PC-9 (cell line): ENCODE results near the gene ACP6. TPM values are rescaled to one million over a fixed set of nuclear protein-coding genes. Genes with fewer than 3 reads are reported as not detected.
A peak's percentile ranks its signal among the peaks of the same experiment; 100 is the strongest.

Experiments used
- BruUV-seq: library from RNA; stranded (reverse); fragments of 400-500 nt; replicated peaks from 2 replicates; lab custom pipeline; 2021; lab: Mats Ljungman, UMichigan
- CTCF ChIA-PET: fragments of 300-600 bp; sonication (Branson Sonifier 250); formaldehyde crosslinking; loops from one replicate; lab custom pipeline; 2022; ENCODE audit warnings: antibody characterized with exemption; lab: Charles Lee
- POLR2A ChIA-PET: fragments of 300-600 bp; sonication (Branson Sonifier 250); formaldehyde crosslinking; loops from one replicate; lab custom pipeline; 2022; ENCODE audit warnings: antibody characterized with exemption; ENCODE audit not compliant: unreplicated experiment; lab: Charles Lee
- DNase-seq, 2 experiments: peaks; one replicate each; pipeline versions ENCODE4 v3.0.0 to v3.0.0-alpha.2; 2015 to 2022; ENCODE audit warnings: mixed read lengths in 1 of 2
- H2AFZ ChIP-seq: fragments of 200-600 bp; sonication (generic); 2 replicates; pipeline ENCODE4 v1.8.1; 2017; ENCODE audit warnings: antibody characterized with exemption
- H3F3A ChIP-seq: fragments of 200-600 bp; sonication (generic); 2 replicates; pipeline ENCODE4 v1.8.1; 2017; ENCODE audit warnings: antibody characterized with exemption, mild to moderate bottlenecking, low read depth; ENCODE audit not compliant: insufficient read depth
- H3K27ac ChIP-seq: fragments of 200-600 bp; sonication (generic); 2 replicates; pipeline ENCODE4 v1.6.1; 2016; ENCODE audit warnings: mixed run types
- H3K27me3 ChIP-seq: fragments of 200-600 bp; sonication (generic); 2 replicates; pipeline ENCODE4 v1.6.1; 2016; ENCODE audit warnings: low read depth, mixed run types; ENCODE audit not compliant: insufficient read depth
- H3K36me3 ChIP-seq: fragments of 200-600 bp; sonication (generic); 2 replicates; pipeline ENCODE4 v1.6.1; 2016; ENCODE audit warnings: low read depth, mixed run types
- H3K4me1 ChIP-seq: fragments of 200-600 bp; sonication (generic); replicated peaks from 2 replicates; pipeline ENCODE4 v1.6.1; 2016; ENCODE audit warnings: mixed run types; ENCODE audit not compliant: insufficient read depth
- H3K4me2 ChIP-seq: fragments of 200-600 bp; sonication (generic); 2 replicates; pipeline ENCODE4 v1.6.1; 2017; ENCODE audit warnings: mixed run types
- H3K4me3 ChIP-seq: fragments of 200-600 bp; sonication (generic); 2 replicates; pipeline ENCODE4 v1.6.1; 2016; ENCODE audit warnings: mixed run types
- H3K79me2 ChIP-seq: fragments of 200-600 bp; sonication (generic); 2 replicates; pipeline ENCODE4 v1.6.1; 2017; ENCODE audit warnings: low read depth, mixed run types
- H3K9me2 ChIP-seq: fragments of 200-600 bp; sonication (generic); 2 replicates; pipeline ENCODE4 v1.8.1; 2017; ENCODE audit warnings: mild to moderate bottlenecking; ENCODE audit not compliant: insufficient read depth
- H3K9me3 ChIP-seq: fragments of 200-600 bp; sonication (generic); 2 replicates; pipeline ENCODE4 v1.8.1; 2016; ENCODE audit warnings: low read depth; ENCODE audit not compliant: insufficient read depth
- H4K20me1 ChIP-seq: fragments of 200-600 bp; sonication (generic); 2 replicates; pipeline ENCODE4 v1.8.1; 2017; ENCODE audit not compliant: insufficient read depth
- EZH2 ChIP-seq: fragments of 200-600 bp; sonication (generic); IDR thresholded peaks from 2 replicates; pipeline ENCODE4 v1.8.0; 2017; ENCODE audit warnings: antibody characterized with exemption, low read depth
- intact Hi-C: fragments of 100-400 bp; cut with micrococcal nuclease; formaldehyde crosslinking; loops from one replicate; pipeline ENCODE4 v1.10.0; 2022; ENCODE audit not compliant: unreplicated experiment
- total RNA-seq: library from RNA; stranded (reverse); gene quantifications from 2 replicates; pipeline ENCODE4 v1.2.3, GENCODE V29; 2021
- TF ChIP-seq, protein P1 (sequence below): fragments of 200-600 bp; sonication (generic); conservative IDR thresholded peaks from 2 replicates; pipeline ENCODE4 v1.6.1; 2017; ENCODE audit warnings: mixed run types, antibody characterized with exemption, mild to moderate bottlenecking, moderate library complexity

ACP6 gene
- total RNA-seq, 1 experiment from 2014 or later, result 71.4 TPM

DNA sequence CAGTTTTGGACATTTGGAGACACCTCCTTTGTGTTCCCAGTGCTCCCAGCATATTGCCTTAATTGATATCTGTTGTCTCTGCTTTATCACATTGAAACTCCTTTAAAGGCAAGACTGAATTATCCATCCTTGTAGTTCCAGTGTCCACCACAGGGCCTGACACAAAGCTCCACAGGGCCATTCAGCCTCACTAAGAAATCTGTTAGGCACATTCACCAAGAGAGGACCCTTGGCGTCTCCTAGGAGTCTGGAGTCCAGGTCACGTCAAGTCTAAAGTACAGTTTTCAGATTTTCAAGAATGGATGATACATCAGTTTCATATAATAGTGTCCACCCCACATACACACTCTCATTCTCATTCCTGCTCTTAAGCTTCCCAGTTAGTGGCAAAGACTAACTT, 4.8 kb downstream of the ACP6 start:
- no TSS peak for BruUV-seq
- Histone ChIP-seq H3K4me2 (peak overlapping the region; percentile 95; the same call in 1 of the 2 replicates), H2AFZ (no peak overlapping the region), H3K27ac (no peak overlapping the region), H3K79me2 (peaks cover 95% of the 10 kb centered on the region), H4K20me1 (no peaks in the 10 kb centered on the region), H3K36me3 (peaks cover 45% of the 10 kb centered on the region), H3K4me3 (0 out of 2 replicates have a peak overlapping the region, but pooled peaks have one; percentile 17), H3F3A (peaks cover 8% of the 10 kb centered on the region; the same call in 1 of the 2 replicates), H3K27me3 (no peaks in the 10 kb centered on the region), H3K9me2 (no peaks in the 10 kb centered on the region), H3K9me3 (no peaks in the 10 kb centered on the region), H3K4me1 (peaks cover 37% of the 10 kb centered on the region)
- CTCF ChIA-PET, result no interaction called here
- intact Hi-C loops, result loop anchor here (5.0 kb wide), 1 partner anchor 92 kb away; no protein-coding TSS in a partner anchor
- TF ChIP-seq EZH2, result no peak
- TF ChIP-seq, protein P1, sequence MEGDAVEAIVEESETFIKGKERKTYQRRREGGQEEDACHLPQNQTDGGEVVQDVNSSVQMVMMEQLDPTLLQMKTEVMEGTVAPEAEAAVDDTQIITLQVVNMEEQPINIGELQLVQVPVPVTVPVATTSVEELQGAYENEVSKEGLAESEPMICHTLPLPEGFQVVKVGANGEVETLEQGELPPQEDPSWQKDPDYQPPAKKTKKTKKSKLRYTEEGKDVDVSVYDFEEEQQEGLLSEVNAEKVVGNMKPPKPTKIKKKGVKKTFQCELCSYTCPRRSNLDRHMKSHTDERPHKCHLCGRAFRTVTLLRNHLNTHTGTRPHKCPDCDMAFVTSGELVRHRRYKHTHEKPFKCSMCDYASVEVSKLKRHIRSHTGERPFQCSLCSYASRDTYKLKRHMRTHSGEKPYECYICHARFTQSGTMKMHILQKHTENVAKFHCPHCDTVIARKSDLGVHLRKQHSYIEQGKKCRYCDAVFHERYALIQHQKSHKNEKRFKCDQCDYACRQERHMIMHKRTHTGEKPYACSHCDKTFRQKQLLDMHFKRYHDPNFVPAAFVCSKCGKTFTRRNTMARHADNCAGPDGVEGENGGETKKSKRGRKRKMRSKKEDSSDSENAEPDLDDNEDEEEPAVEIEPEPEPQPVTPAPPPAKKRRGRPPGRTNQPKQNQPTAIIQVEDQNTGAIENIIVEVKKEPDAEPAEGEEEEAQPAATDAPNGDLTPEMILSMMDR, result peak; percentile 55
- POLR2A ChIA-PET, result no interaction called here
- DNase-seq, result no peak

DNA sequence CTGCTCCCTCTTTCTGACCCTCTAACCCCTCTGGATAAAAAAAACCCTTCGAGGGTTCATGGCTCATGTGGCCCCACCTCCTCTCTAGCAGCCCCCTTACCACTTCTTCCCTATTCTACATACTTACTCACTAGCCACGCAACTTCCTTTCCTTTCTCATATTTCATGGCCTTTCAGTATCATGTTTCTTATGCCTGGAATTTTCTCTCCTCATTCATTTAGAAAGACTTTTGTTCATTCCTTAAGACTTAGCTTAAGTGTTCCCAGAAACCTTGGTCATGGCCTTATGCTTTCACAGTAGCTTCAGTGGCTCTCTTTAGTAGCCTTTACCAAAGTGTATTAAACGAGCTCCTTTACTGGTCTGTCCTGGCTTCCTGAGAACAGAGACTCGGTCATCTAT, 6.1 kb downstream of the ACP6 start:
- peaks cover 4% of the 10 kb centered on the region; the same call in 1 of the 2 replicates for H3F3A ChIP-seq
- TF ChIP-seq, protein P1, result no peak
- TF ChIP-seq EZH2, result no peak
- no peak overlapping the region for H3K27ac ChIP-seq
- ChIA-PET CTCF (interaction anchor here (0.6 kb wide), 1 partner anchor 54 kb away, joined by 3 read pairs; no protein-coding TSS in a partner anchor), POLR2A (no interaction called here)
- intact Hi-C loops, result no loop called here
- no TSS peak for BruUV-seq
- H3K4me3 ChIP-seq, result no peak overlapping the region
- no peaks in the 10 kb centered on the region for H3K27me3 ChIP-seq
- H2AFZ ChIP-seq, result no peak overlapping the region
- H3K79me2 ChIP-seq, result peaks cover 90% of the 10 kb centered on the region
- H3K4me1 ChIP-seq, result peaks cover 37% of the 10 kb centered on the region
- peak overlapping the region; percentile 95; the same call in 1 of the 2 replicates for H3K4me2 ChIP-seq
- peaks cover 52% of the 10 kb centered on the region for H3K36me3 ChIP-seq
- no peaks in the 10 kb centered on the region for H3K9me2 ChIP-seq
- H3K9me3 ChIP-seq, result no peaks in the 10 kb centered on the region
- H4K20me1 ChIP-seq, result no peaks in the 10 kb centered on the region
- no peak for DNase-seq

DNA sequence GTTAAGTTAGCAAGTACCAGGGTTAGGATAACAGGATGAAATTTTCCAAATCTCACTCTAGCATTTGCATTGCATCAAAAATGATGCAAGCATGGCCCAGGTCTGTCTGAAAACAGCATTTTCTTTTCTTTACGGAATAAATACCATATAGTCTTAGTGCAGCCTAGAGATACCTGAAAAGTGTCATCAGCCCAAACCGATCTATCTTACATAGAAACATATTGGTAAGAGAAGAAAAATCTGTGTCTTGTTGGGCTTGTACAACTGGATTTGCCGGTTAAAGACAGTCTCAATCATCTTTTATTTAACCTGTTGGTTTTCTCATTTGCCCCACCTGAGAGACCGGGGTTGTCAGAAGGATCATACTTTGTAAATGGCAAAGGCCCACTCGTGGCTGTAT, 15.8 kb downstream of the ACP6 start:
- DNase-seq, result no peak
- Histone ChIP-seq H4K20me1 (no peaks in the 10 kb centered on the region), H3K27me3 (no peaks in the 10 kb centered on the region), H2AFZ (no peak overlapping the region), H3K79me2 (0 out of 2 replicates have a peak, but pooled peaks cover 4% of the 10 kb centered on the region), H3K9me3 (0 out of 2 replicates have a peak, but pooled peaks cover 4% of the 10 kb centered on the region), H3K4me2 (no peak overlapping the region), H3K4me1 (peaks cover 13% of the 10 kb centered on the region), H3K27ac (no peak overlapping the region), H3K36me3 (peaks cover 83% of the 10 kb centered on the region), H3F3A (peaks cover 11% of the 10 kb centered on the region; the same call in 1 of the 2 replicates), H3K9me2 (no peaks in the 10 kb centered on the region), H3K4me3 (no peak overlapping the region)
- CTCF ChIA-PET, result no interaction called here
- POLR2A ChIA-PET, result no interaction called here
- intact Hi-C loops, result no loop called here
- no TSS peak for BruUV-seq
- TF ChIP-seq, protein P1, result no peak
- TF ChIP-seq EZH2, result no peak
